SK-N-SH (cell line): ENCODE results near the gene GDPD3. TPM values are rescaled to one million over a fixed set of nuclear protein-coding genes. Genes with fewer than 3 reads are reported as not detected.

ENCODE experiments used
- CTCF ChIA-PET: fragments of 300-600, 350-600 bp; formaldehyde crosslinking; extraction: SDS; loops from one replicate; lab custom pipeline; 2021; lab: Yijun Ruan, JAX
- POLR2A ChIA-PET: fragments of 350-600 bp; sonication (Branson Sonifier 250); formaldehyde crosslinking; extraction: SDS; loops from one replicate; lab custom pipeline; 2020; ENCODE audit warnings: antibody characterized with exemption, inconsistent platforms; lab: Yijun Ruan, JAX
- DNase-seq: peaks from one replicate; pipeline ENCODE4 v3.0.0; 2012
- H2AFZ ChIP-seq: fragments of 200-600 bp; sonication (generic); 2 replicates; pipeline ENCODE4 v1.8.1; 2016; ENCODE audit warnings: antibody characterized with exemption, mild to moderate bottlenecking, low read depth
- H3F3A ChIP-seq: fragments of 200-600 bp; sonication (generic); replicated peaks from 2 replicates; pipeline ENCODE3; 2016; ENCODE audit warnings: antibody characterized with exemption, mild to moderate bottlenecking; ENCODE audit not compliant: insufficient read depth
- H3K27ac ChIP-seq, 2 experiments: fragments of 200-500 bp in 1 of 2; fragments of 200-600 bp in 1 of 2; sonication (Bioruptor generic) in 1 of 2; sonication (generic), shearing (Covaris generic) in 1 of 2; 2 replicates each; pipeline versions ENCODE4 v1.5.1 to v1.6.1; 2014 to 2016; ENCODE audit warnings: low read depth in 2 of 2, inconsistent platforms in 1 of 2, low read length in 1 of 2, mild to moderate bottlenecking in 1 of 2, mixed read lengths in 1 of 2
- H3K27me3 ChIP-seq: fragments of 200-600 bp; sonication (generic), shearing (Covaris generic); 2 replicates; pipeline ENCODE4 v1.6.1; 2016; ENCODE audit warnings: mixed run types; ENCODE audit not compliant: insufficient read depth
- H3K36me3 ChIP-seq, 2 experiments: fragments of 200-500 bp in 1 of 2; fragments of 200-600 bp in 1 of 2; sonication (Bioruptor generic) in 1 of 2; sonication (generic) in 1 of 2; replicated peaks in 1 of 2; 2 replicates each; pipeline versions ENCODE3 to v1.5.1; 2014 to 2016; ENCODE audit warnings: low read length in 1 of 2, mild to moderate bottlenecking in 1 of 2; ENCODE audit not compliant: insufficient read depth in 2 of 2, control insufficient read depth in 1 of 2
- H3K4me1 ChIP-seq, 2 experiments: fragments of 200-500 bp in 1 of 2; fragments of 200-600 bp in 1 of 2; sonication (Bioruptor generic) in 1 of 2; sonication (generic), shearing (Covaris generic) in 1 of 2; 2 replicates each; pipeline versions ENCODE4 v1.5.1 to v1.6.1; 2014 to 2016; ENCODE audit warnings: low read depth in 1 of 2, low read length in 1 of 2, mixed run types in 1 of 2; ENCODE audit not compliant: insufficient read depth in 2 of 2, control insufficient read depth in 1 of 2
- H3K4me2 ChIP-seq: fragments of 200-600 bp; sonication (generic), shearing (Covaris generic); 2 replicates; pipeline ENCODE4 v1.6.1; 2017; ENCODE audit warnings: mixed run types
- H3K4me3 ChIP-seq, 2 experiments: fragments of 200-500 bp in 1 of 2; fragments of 200-600 bp in 1 of 2; sonication (Bioruptor generic) in 1 of 2; sonication (generic), shearing (Covaris generic) in 1 of 2; 2 replicates each; pipeline versions ENCODE4 v1.5.1 to v1.8.1; 2014 to 2016; ENCODE audit warnings: low read depth in 2 of 2, inconsistent platforms in 1 of 2, low read length in 1 of 2, mild to moderate bottlenecking in 1 of 2, mixed read lengths in 1 of 2, moderate library complexity in 1 of 2
- H3K79me2 ChIP-seq: fragments of 200-600 bp; sonication (generic); 2 replicates; pipeline ENCODE4 v1.8.1; 2017; ENCODE audit warnings: mild to moderate bottlenecking; ENCODE audit not compliant: insufficient read depth
- H3K9ac ChIP-seq: fragments of 200-600 bp; sonication (generic); 2 replicates; pipeline ENCODE4 v1.6.1; 2017; ENCODE audit warnings: mixed run types
- H3K9me2 ChIP-seq: fragments of 200-600 bp; sonication (generic); 2 replicates; pipeline ENCODE4 v1.6.1; 2017; ENCODE audit warnings: mixed run types
- H3K9me3 ChIP-seq: fragments of 200-600 bp; sonication (generic); 2 replicates; pipeline ENCODE4 v1.6.1; 2017; ENCODE audit warnings: mixed run types, mild to moderate bottlenecking, moderate library complexity
- H4K20me1 ChIP-seq: fragments of 200-600 bp; sonication (generic); 2 replicates; pipeline ENCODE4 v1.6.1; 2017; ENCODE audit warnings: mild to moderate bottlenecking, mixed run types; ENCODE audit not compliant: insufficient read depth
- CTCF ChIP-seq: fragments of 200-600 bp; sonication (generic); IDR thresholded peaks from 2 replicates; pipeline ENCODE4 v1.6.1; 2017; ENCODE audit warnings: antibody characterized with exemption, mild to moderate bottlenecking, moderate library complexity
- ELF1 ChIP-seq: IDR thresholded peaks from 2 replicates; pipeline ENCODE4 v1.4.0; 2012
- FOSL2 ChIP-seq: IDR thresholded peaks from 2 replicates; pipeline ENCODE4 v1.4.0; 2012; ENCODE audit warnings: low read depth, mild to moderate bottlenecking, moderate library complexity, borderline replicate concordance
- GATA2 ChIP-seq: sonication (generic); formaldehyde crosslinking; IDR thresholded peaks from 2 replicates; pipeline ENCODE4 v1.5.0; 2020; ENCODE audit warnings: mild to moderate bottlenecking, missing genetic modification reagents
- MAX ChIP-seq: IDR thresholded peaks from 2 replicates; pipeline ENCODE4 v1.4.0; 2012; ENCODE audit warnings: low read depth
- MEF2A ChIP-seq: IDR thresholded peaks from 2 replicates; pipeline ENCODE4 v1.4.0; 2012; ENCODE audit warnings: low read depth, borderline replicate concordance
- POLR2AphosphoS5 ChIP-seq: IDR thresholded peaks from 2 replicates; pipeline ENCODE4 v1.6.1; 2012; ENCODE audit warnings: low read depth, low read length
- REST ChIP-seq: IDR thresholded peaks from 2 replicates; pipeline ENCODE4 v1.6.1; 2012; ENCODE audit warnings: mild to moderate bottlenecking, low read depth, low read length, moderate library complexity
- SIN3A ChIP-seq: IDR thresholded peaks from 2 replicates; pipeline ENCODE4 v1.6.1; 2012; ENCODE audit warnings: low read depth, mild to moderate bottlenecking, low read length, moderate library complexity, borderline replicate concordance
- SMC3 ChIP-seq: IDR thresholded peaks from 2 replicates; pipeline ENCODE4 v1.6.1; 2012; ENCODE audit warnings: low read depth, low read length, improper control_type of control experiment
- TEAD4 ChIP-seq: IDR thresholded peaks from 2 replicates; pipeline ENCODE4 v1.4.0; 2012; ENCODE audit warnings: mild to moderate bottlenecking, borderline replicate concordance; ENCODE audit not compliant: insufficient read depth
- USF1 ChIP-seq: IDR thresholded peaks from 2 replicates; pipeline ENCODE4 v1.4.0; 2012; ENCODE audit warnings: low read depth, borderline replicate concordance
- USF2 ChIP-seq: fragments of 150-350 bp; IDR thresholded peaks from 2 replicates; pipeline ENCODE4 v1.6.1; 2017; ENCODE audit warnings: antibody characterized with exemption, low read length, low read depth, borderline replicate concordance
- ZBTB33 ChIP-seq: IDR thresholded peaks from 2 replicates; pipeline ENCODE4 v1.4.0; 2012; ENCODE audit warnings: low read depth, borderline replicate concordance
- whole genome bisulfite sequencing: methylation state at CpG from one replicate; pipeline ENCODE4 v1.1.6; 2017; ENCODE audit warnings: low lambda C conversion rate; 5-methylcytosine and 5-hydroxymethylcytosine counted together
- polyA plus RNA-seq, 3 experiments: library from polyadenylated mRNA; depleted of rRNA; stranded (reverse); fragments of >200 nt; gene quantifications; 2 replicates each; pipeline ENCODE4 v1.2.3, GENCODE V29; 2012
- TF ChIP-seq, protein P1 (sequence below): IDR thresholded peaks from 2 replicates; pipeline ENCODE4; 2012

GDPD3 gene
- polyA plus RNA-seq, 1 of the 3 experiments (the other 2 are of a cell fraction), result 2.3 TPM

DNA sequence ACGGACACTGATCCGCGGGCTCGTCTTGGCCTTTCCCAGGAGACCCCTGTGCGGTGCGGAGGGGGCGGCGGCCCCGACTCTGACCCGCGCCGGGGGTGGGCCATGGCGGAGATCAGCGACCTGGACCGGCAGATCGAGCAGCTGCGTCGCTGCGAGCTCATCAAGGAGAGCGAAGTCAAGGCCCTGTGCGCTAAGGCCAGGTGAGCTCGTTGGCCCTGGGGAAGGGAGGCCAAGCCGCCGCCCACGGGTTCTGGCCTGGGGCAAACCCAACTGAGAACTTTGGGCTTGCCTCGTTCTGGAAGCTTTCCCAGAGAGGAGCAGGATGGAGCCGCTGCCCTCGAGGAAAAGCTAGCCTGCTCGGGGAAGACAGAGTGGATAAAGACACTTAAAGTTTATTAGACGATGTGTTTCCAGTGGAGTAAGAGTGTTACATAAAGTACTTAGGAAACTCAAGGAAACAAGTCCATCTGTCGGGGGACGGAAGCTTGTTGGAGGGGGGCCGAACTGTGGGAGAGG is 37.0 kb downstream of the GDPD3 start:
- Histone ChIP-seq H3K4me2 (peak overlapping the region; percentile 89), H4K20me1 (peaks cover 46% of the 10 kb centered on the region), H3K79me2 (peaks cover 72% of the 10 kb centered on the region), H3K4me3 (peak overlapping the region; percentile 76 to 78), H3F3A (peaks cover 42% of the 10 kb centered on the region), H3K36me3 (peaks cover 38 to 44% of the 10 kb centered on the region in 2 experiments), H3K9me2 (no peaks in the 10 kb centered on the region), H3K27ac (peak overlapping the region; percentile 47 to 90; a peak in 3 of 4 replicates), H3K27me3 (no peaks in the 10 kb centered on the region), H3K9ac (peak overlapping the region; percentile 88), H2AFZ (no peak overlapping the region), H3K4me1 (peaks cover 5 to 18% of the 10 kb centered on the region in 2 experiments; a peak in 3 of 4 replicates), H3K9me3 (no peaks in the 10 kb centered on the region)
- TF ChIP-seq FOSL2, result no peak
- TF ChIP-seq USF1, result no peak
- TF ChIP-seq, protein P1, sequence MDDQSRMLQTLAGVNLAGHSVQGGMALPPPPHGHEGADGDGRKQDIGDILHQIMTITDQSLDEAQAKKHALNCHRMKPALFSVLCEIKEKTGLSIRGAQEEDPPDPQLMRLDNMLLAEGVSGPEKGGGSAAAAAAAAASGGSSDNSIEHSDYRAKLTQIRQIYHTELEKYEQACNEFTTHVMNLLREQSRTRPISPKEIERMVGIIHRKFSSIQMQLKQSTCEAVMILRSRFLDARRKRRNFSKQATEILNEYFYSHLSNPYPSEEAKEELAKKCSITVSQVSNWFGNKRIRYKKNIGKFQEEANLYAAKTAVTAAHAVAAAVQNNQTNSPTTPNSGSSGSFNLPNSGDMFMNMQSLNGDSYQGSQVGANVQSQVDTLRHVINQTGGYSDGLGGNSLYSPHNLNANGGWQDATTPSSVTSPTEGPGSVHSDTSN, result no peak
- no peak for TF ChIP-seq CTCF
- no peak for TF ChIP-seq GATA2 (CRISPR knock-in tag)
- TF ChIP-seq ZBTB33, result no peak
- TF ChIP-seq SMC3, result no peak
- TF ChIP-seq REST, result no peak
- no peak for TF ChIP-seq ELF1
- TF ChIP-seq MEF2A, result no peak
- TF ChIP-seq MAX, result no peak
- TF ChIP-seq USF2, result no peak
- TF ChIP-seq SIN3A, result no peak
- TF ChIP-seq POLR2AphosphoS5, result no peak
- no peak for TF ChIP-seq TEAD4
- ChIA-PET POLR2A (interaction anchor here (0.6 to 1.3 kb wide), 4 partner anchors 11 to 258 kb away, joined by 3 to 13 read pairs (median 4); partner anchors contain the start of genes ALDOA and TBX6), CTCF (interaction anchor here (1.0 to 4.4 kb wide), 3 partner anchors 8 to 60 kb away, joined by 3 to 31 read pairs (median 3); partner anchors contain the start of gene TBX6)
- no peak for DNase-seq
- under 1% methylated on average over 25 of the region's 33 CpGs for WGBS
